Keratinocyte (primary cell): ENCODE measurements around the gene JAKMIP2.

Experiments
- EZH2 ChIP-seq: IDR thresholded peaks from one replicate; pipeline ENCODE4 v1.6.1; 2012; ENCODE audit warnings: inconsistent platforms, mild to moderate bottlenecking, low read length, moderate library complexity
- TF ChIP-seq, protein P1 (sequence below), 3 experiments: IDR thresholded peaks in 1 of 3; conservative IDR thresholded peaks in 1 of 3; optimal IDR thresholded peaks in 1 of 3; 2 replicates in 2 of 3; 3 replicates in 1 of 3; pipeline versions ENCODE3 to v1.5.1; 2011; ENCODE audit warnings: low read length in 3 of 3, mild to moderate bottlenecking in 3 of 3, moderate library complexity in 2 of 3, control low read depth in 1 of 3, inconsistent platforms in 1 of 3; ENCODE audit not compliant: insufficient read depth in 2 of 3; ENCODE audit errors: extremely low read depth in 1 of 3

DNA sequence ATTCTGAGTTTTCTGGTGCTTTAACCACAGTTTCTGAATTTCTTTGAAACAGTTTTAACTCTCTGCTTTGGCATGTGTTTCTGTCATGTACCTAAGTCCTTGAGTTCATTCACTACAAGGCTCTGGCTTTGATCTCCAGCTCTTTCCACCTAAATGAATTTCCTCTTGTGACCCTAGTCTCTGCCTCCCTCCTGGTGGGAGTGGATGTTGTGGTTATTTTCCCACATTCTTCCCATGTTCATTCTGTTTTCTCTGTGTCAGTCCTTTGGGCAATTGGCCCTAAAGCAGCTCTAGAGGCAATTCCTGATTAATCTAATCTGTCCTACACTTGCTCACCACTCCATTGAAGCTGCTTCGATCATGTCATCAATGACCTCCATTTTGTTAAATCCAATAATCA is 244.3 kb downstream of the JAKMIP2 start:
- TF ChIP-seq, protein P1, sequence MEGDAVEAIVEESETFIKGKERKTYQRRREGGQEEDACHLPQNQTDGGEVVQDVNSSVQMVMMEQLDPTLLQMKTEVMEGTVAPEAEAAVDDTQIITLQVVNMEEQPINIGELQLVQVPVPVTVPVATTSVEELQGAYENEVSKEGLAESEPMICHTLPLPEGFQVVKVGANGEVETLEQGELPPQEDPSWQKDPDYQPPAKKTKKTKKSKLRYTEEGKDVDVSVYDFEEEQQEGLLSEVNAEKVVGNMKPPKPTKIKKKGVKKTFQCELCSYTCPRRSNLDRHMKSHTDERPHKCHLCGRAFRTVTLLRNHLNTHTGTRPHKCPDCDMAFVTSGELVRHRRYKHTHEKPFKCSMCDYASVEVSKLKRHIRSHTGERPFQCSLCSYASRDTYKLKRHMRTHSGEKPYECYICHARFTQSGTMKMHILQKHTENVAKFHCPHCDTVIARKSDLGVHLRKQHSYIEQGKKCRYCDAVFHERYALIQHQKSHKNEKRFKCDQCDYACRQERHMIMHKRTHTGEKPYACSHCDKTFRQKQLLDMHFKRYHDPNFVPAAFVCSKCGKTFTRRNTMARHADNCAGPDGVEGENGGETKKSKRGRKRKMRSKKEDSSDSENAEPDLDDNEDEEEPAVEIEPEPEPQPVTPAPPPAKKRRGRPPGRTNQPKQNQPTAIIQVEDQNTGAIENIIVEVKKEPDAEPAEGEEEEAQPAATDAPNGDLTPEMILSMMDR (optimal IDR thresholded peaks at IDR 0.05 in 1 of 3, IDR thresholded peaks at IDR 0.05 in 1 of 3, conservative IDR thresholded peaks at IDR 0.05 in 1 of 3; ENCODE audit: extremely low read depth in 1 of 3, insufficient read depth in 2 of 3, low read length in 3 of 3): no peak
- TF ChIP-seq EZH2: no peak
